Chondrocyte (in vitro differentiated cells): ENCODE results near the gene CLDN25. TPM values are rescaled to one million over a fixed set of nuclear protein-coding genes. Genes with fewer than 3 reads are reported as not detected.
"Not testable (repeated sequence)": the region's sequence is repeated elsewhere in the genome, so short reads cannot be mapped to it uniquely, and the experiment has no call there.

ENCODE experiments used
- DNase-seq: peaks from one replicate; pipeline ENCODE4 v3.0.0; 2021; ENCODE audit warnings: mixed read lengths, low spot score
- H3K27ac Mint-ChIP-seq: one replicate; pipeline ENCODE4 v1.8.0; 2021; ENCODE audit warnings: mild to moderate bottlenecking, moderate library complexity, mixed read lengths; ENCODE audit not compliant: unreplicated experiment
- H3K27me3 Mint-ChIP-seq: 2 replicates; pipeline ENCODE4 v1.8.0; 2021; ENCODE audit warnings: low read depth, mixed read lengths
- H3K36me3 Mint-ChIP-seq: 2 replicates; pipeline ENCODE4 v1.8.0; 2021; ENCODE audit warnings: low read depth, mixed read lengths
- H3K4me1 Mint-ChIP-seq: 2 replicates; pipeline ENCODE4 v1.8.0; 2021; ENCODE audit warnings: low read depth, mild to moderate bottlenecking, mixed read lengths
- H3K4me3 Mint-ChIP-seq: one replicate; pipeline ENCODE4 v1.8.0; 2021; ENCODE audit warnings: mild to moderate bottlenecking, moderate library complexity, mixed read lengths; ENCODE audit not compliant: unreplicated experiment
- H3K9me3 Mint-ChIP-seq: 2 replicates; pipeline ENCODE4 v1.8.0; 2021; ENCODE audit warnings: low read depth, mixed read lengths
- CTCF ChIP-seq: fragments of 200-600 bp; sonication (generic); IDR thresholded peaks from 2 replicates; pipeline ENCODE4 v1.5.0; 2021; ENCODE audit warnings: antibody characterized with exemption, mild to moderate bottlenecking, moderate library complexity
- total RNA-seq: library from RNA; stranded (reverse); gene quantifications from 3 replicates; pipeline ENCODE4 v1.2.1, GENCODE V29; 2021

Gene CLDN25
- total RNA-seq, 1 donor from 2014 or later, result not detected

DNA sequence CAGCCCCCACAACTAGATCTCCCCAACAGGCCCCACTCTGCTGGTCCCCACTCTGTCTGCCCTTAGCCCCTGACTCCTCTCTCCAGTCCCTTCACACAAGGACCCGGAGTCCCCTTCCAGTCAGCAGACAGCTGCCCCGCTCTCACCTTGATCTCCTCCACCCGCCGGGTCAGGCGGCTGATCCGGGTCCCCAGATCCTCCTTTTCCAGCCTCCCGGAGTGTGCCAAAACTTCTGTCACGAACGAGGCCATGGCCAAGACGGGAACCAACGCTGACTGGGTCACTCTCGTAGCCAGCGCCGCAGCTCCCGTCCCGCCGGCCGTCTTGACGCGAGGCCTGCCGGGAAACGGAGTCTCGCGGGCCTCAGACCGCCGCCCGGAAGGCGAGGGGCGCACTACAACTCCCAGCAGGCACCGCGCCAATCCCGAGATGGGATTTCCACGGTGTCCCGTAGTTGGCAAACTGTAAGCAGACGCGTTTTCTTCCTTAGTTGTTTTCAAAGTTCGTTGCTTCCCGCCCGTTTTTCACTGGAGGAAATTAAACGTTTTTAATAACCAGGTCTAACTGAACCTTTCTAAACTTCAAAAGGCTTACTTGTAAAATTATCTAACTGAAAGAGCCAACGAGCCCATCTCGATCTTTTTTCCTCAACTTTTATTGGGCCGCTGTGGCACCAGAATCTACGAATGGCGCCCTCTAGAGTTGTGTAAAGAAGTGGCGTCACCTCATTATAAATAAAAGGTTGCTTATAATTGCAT lies 6.0 kb upstream of the CLDN25 start, which contains the start of gene ZW10:
Gene ZW10, minus strand, starts transcription at position 277 of the 758 bp plus-strand sequence. Its CDS starts 26 bp downstream, at position 251.
- peaks cover 13% of the 10 kb centered on the region for H3K27me3 Mint-ChIP-seq
- H3K9me3 Mint-ChIP-seq, result no peaks in the 10 kb centered on the region
- peaks cover 4% of the 10 kb centered on the region for H3K36me3 Mint-ChIP-seq
- peak; percentile 100 for TF ChIP-seq CTCF
- peak; percentile 99 for DNase-seq
- peak within 1 kb of the TSS; percentile 100 for H3K27ac Mint-ChIP-seq
- H3K4me1 Mint-ChIP-seq, result peaks cover 26% of the 10 kb centered on the region
- peak within 1 kb of the TSS; percentile 100 for H3K4me3 Mint-ChIP-seq

DNA sequence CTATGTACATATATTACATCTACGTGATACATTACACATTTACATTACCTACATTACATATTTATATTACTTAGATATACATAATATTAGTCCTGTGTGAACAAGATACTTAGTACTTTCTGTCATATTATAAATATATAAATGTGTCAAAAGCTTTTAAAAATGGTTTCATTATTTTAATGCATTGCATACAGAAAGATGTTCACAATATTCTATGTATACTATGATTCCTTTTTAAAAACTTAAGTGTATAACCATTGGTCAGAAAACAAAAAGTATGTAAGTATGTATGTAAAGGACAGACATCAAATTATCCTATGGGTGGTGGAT lies 5.5 kb upstream of the CLDN25 start:
- peaks cover 13% of the 10 kb centered on the region for H3K27me3 Mint-ChIP-seq
- H3K9me3 Mint-ChIP-seq, result no peaks in the 10 kb centered on the region
- peaks cover 2% of the 10 kb centered on the region for H3K36me3 Mint-ChIP-seq
- H3K4me3 Mint-ChIP-seq, result peak overlapping the region; percentile 100
- peaks cover 26% of the 10 kb centered on the region for H3K4me1 Mint-ChIP-seq
- TF ChIP-seq CTCF, result peak; percentile 1
- H3K27ac Mint-ChIP-seq, result no peak overlapping the region
- no peak for DNase-seq

GRCh38 chr11:113778111-113778910 lies 1.3 kb upstream of the CLDN25 start:
- Mint-ChIP-seq H3K9me3 (no peaks in the 10 kb centered on the region), H3K36me3 (no peaks in the 10 kb centered on the region), H3K4me3 (peak overlapping the region; percentile 32), H3K27ac (peak overlapping the region; percentile 94), H3K27me3 (peaks cover 27% of the 10 kb centered on the region), H3K4me1 (peaks cover 10% of the 10 kb centered on the region)
- peak; percentile 21 for TF ChIP-seq CTCF
- DNase-seq, result no peak

DNA sequence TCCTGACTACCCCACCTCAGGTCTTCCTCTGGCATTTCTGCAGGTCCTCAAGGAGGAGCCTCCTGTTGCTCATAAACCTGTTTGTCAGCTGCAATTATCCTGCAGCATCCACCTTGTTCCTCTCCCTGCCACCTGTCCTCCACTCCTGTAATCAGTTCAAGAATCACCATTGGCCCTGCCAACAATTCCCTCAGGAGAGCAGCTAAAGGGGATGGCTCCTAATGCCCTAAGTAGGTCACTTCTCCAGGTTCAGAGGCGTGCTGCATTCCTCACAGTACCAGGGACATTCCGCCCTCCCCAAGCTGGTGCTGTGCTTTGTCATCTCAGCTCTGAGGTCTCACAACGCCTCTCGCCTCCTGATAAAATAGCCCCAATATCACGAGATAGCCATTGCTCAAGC lies 2.1 kb downstream of the CLDN25 start:
- Mint-ChIP-seq H3K4me1 (peaks cover 8% of the 10 kb centered on the region), H3K9me3 (no peaks in the 10 kb centered on the region), H3K27ac (no peak overlapping the region), H3K4me3 (no peak overlapping the region), H3K36me3 (no peaks in the 10 kb centered on the region), H3K27me3 (peaks cover 26% of the 10 kb centered on the region)
- no peak for DNase-seq
- no peak for TF ChIP-seq CTCF

DNA sequence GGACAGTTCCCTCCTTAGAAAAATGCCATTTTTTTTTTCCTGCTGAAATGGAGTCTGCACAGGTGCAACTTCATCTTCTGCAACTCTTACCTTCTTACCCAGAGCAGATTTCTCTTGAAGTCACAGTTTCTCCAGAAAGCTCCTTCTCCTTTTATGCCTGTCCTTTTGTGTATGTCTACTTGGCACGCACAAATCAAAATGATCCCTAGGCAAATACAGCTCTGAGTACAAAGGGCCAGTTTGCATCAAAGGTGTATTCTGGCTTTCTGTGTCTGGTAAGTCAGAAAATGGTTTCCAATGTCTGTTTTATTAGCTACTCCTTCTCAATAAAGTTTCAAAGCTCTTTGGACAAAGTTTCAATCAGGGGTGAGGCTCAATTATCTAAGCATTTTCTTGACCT lies 2.5 kb downstream of the CLDN25 start:
- Mint-ChIP-seq H3K4me1 (peaks cover 8% of the 10 kb centered on the region), H3K27ac (no peak overlapping the region), H3K4me3 (no peak overlapping the region), H3K9me3 (no peaks in the 10 kb centered on the region), H3K27me3 (peaks cover 26% of the 10 kb centered on the region), H3K36me3 (no peaks in the 10 kb centered on the region)
- no peak for TF ChIP-seq CTCF
- DNase-seq, result no peak

DNA sequence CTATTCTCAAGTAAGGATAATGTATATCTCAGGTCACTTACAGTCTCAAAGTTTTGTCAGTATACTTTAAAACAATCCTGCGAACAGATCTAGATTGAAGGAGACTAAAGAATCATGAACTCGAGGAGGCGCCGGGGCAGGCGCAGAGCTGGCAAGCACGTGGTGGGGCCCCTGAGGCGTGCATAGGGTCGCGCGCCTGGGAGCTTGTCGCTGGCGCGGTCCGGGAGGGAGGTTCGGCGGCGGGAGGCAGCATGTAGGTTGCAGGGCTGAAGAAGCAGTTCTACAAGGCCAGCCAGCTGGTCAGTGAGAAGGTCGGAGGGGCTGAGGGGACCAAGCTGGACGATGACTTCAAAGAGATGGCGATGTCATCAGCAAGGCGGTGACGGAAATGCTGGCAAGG lies 9.4 kb downstream of the CLDN25 start:
- H3K4me1 Mint-ChIP-seq, H3K27ac Mint-ChIP-seq, H3K4me3 Mint-ChIP-seq, H3K9me3 Mint-ChIP-seq, H3K36me3 Mint-ChIP-seq, DNase-seq: not testable (repeated sequence)
- peaks cover 11% of the 10 kb centered on the region for H3K27me3 Mint-ChIP-seq
